HepG2 (cell line): ENCODE measurements around the gene ART5. TPM values are rescaled to one million over a fixed set of nuclear protein-coding genes. Genes with fewer than 3 reads are reported as not detected.
A peak's percentile ranks its signal among the peaks of the same experiment; 100 is the strongest.

Experiments
- ARNT ChIP-seq: fragments of 450-650 bp; IDR thresholded peaks from 2 replicates; pipeline ENCODE4 v1.6.1; 2017
- ERF ChIP-seq: IDR thresholded peaks from 2 replicates; pipeline ENCODE4 v1.6.1; 2018; ENCODE audit warnings: missing biosample characterization, missing genetic modification reagents
- JARID2 ChIP-seq: sonication (generic); formaldehyde crosslinking; IDR thresholded peaks from 2 replicates; pipeline ENCODE4 v1.8.1; 2023; ENCODE audit warnings: missing genetic modification reagents, inconsistent platforms; ENCODE audit not compliant: insufficient replicate concordance
- MIXL1 ChIP-seq: IDR thresholded peaks from 2 replicates; pipeline ENCODE4 v1.6.1; 2016
- SOX13 ChIP-seq, 3 experiments: fragments of 450-650 bp in 1 of 3; sonication (generic) in 1 of 3; formaldehyde crosslinking in 1 of 3; IDR thresholded peaks in 2 of 3; conservative IDR thresholded peaks in 1 of 3; 2 replicates each; pipeline versions ENCODE4 v1.5.0 to v1.6.1; 2016 to 2020; ENCODE audit warnings: antibody characterized with exemption in 1 of 3, mild to moderate bottlenecking in 1 of 3, missing compliant biosample characterization in 1 of 3, missing genetic modification reagents in 1 of 3, moderate library complexity in 1 of 3
- SP5 ChIP-seq: IDR thresholded peaks from 2 replicates; pipeline ENCODE4 v1.6.1; 2016; ENCODE audit warnings: low read depth, borderline replicate concordance
- TOE1 ChIP-seq: sonication (generic); formaldehyde crosslinking; IDR thresholded peaks from 2 replicates; pipeline ENCODE4 v1.4.0; 2020; ENCODE audit warnings: mild to moderate bottlenecking, missing genetic modification reagents
- ZNF33B ChIP-seq: sonication (generic); formaldehyde crosslinking; IDR thresholded peaks from 2 replicates; pipeline ENCODE4 v1.5.1; 2020; ENCODE audit warnings: mild to moderate bottlenecking, missing genetic modification reagents
- ZNF616 ChIP-seq: sonication (generic); formaldehyde crosslinking; IDR thresholded peaks from 2 replicates; pipeline ENCODE4 v1.5.0; 2020; ENCODE audit warnings: low read depth, mild to moderate bottlenecking, missing genetic modification reagents
- polyA plus RNA-seq, 8 experiments: library from polyadenylated mRNA; depleted of rRNA in 3 of 8; stranded (reverse) in 7 of 8; unstranded in 1 of 8; fragments of >200 nt; fragmentation: Illumina TruSeq in 4 of 8; extraction: Trizol in 4 of 8; gene quantifications; 2 replicates each; pipeline versions ENCODE4 v1.2.1 to v1.2.3, GENCODE V29; 2011 to 2016; ENCODE audit warnings: low read depth in 4 of 8, missing spikeins in 1 of 8, mixed read lengths in 1 of 8; ENCODE audit not compliant: insufficient read depth in 1 of 8
- total RNA-seq, 5 experiments: library from RNA; depleted of rRNA; stranded (reverse); fragments of >200 nt; fragmentation: Illumina TruSeq; extraction: Trizol; gene quantifications; 2 replicates each; pipeline ENCODE4 v1.2.3, GENCODE V29; 2016; ENCODE audit warnings: low read depth in 1 of 5
- TF ChIP-seq, protein P1 (sequence below): sonication (generic); formaldehyde crosslinking; IDR thresholded peaks from 2 replicates; pipeline ENCODE4 v1.5.1; 2020; ENCODE audit warnings: mild to moderate bottlenecking, missing genetic modification reagents, borderline replicate concordance
- TF ChIP-seq, protein P2 (sequence below): sonication (generic); formaldehyde crosslinking; IDR thresholded peaks from 2 replicates; pipeline ENCODE4 v1.4.0; 2020; ENCODE audit warnings: missing genetic modification reagents
- TF ChIP-seq, protein P3 (sequence below): sonication (generic); formaldehyde crosslinking; IDR thresholded peaks from 2 replicates; pipeline ENCODE4 v1.5.0; 2020; ENCODE audit warnings: missing genetic modification reagents, mild to moderate bottlenecking, borderline replicate concordance
- TF ChIP-seq, protein P4 (sequence below): fragments of 450-650 bp; IDR thresholded peaks from 2 replicates; pipeline ENCODE4 v1.6.1; 2017
- TF ChIP-seq, protein P5 (sequence below): sonication (generic); formaldehyde crosslinking; IDR thresholded peaks from 2 replicates; pipeline ENCODE4 v1.4.0; 2020; ENCODE audit warnings: mild to moderate bottlenecking, missing genetic modification reagents

The ART5 gene
- total and polyA plus RNA-seq, 2 of the 13 experiments (the other 11 are each of a cell fraction or from before 2014, with no cell fraction given): 0.55 to 0.93 TPM

DNA sequence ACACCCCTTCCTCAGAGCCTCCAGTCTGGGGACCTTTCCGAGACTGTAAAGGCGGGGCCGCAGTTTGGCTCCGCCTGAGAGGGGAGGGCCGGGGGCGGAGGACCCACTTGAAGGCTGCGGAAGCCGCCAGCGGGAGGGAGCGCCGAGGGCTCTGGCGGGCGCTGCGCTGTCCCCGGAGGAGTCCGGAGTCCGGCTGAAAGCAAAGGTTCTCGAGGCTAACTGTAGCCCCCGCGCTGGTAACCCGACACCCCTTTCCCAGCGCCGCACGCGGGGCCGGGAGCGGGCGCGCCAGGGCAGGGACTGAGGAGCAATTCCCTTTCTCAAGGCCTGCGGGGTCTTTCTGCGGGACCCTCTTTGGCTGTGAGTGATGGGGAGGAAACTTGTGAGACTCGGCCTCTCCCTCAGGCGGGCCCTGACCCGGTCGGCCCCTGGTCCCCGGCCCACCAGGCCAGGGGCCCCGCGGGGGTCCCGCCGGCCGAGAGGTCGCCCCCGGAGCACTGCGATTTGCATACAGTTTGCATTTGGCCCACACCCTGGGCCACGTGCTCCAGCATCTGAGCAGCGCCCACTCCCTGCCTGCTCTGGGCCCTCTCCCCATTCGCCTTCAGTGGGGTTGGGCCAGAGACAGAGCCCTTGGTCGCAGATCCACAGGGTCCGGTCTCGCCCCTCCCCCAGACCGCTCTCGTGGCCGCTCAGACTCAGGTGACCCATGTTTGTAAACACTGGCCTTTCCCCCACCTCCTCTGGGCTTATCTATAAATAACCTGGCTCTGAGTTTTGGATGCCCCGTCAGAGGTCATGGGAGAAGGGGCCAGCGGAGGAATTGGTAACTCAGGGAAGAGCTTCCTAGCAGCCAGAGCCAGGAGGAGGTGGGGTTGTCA, 519 bp upstream of the ART5 start (continued):
- TF ChIP-seq, protein P1, sequence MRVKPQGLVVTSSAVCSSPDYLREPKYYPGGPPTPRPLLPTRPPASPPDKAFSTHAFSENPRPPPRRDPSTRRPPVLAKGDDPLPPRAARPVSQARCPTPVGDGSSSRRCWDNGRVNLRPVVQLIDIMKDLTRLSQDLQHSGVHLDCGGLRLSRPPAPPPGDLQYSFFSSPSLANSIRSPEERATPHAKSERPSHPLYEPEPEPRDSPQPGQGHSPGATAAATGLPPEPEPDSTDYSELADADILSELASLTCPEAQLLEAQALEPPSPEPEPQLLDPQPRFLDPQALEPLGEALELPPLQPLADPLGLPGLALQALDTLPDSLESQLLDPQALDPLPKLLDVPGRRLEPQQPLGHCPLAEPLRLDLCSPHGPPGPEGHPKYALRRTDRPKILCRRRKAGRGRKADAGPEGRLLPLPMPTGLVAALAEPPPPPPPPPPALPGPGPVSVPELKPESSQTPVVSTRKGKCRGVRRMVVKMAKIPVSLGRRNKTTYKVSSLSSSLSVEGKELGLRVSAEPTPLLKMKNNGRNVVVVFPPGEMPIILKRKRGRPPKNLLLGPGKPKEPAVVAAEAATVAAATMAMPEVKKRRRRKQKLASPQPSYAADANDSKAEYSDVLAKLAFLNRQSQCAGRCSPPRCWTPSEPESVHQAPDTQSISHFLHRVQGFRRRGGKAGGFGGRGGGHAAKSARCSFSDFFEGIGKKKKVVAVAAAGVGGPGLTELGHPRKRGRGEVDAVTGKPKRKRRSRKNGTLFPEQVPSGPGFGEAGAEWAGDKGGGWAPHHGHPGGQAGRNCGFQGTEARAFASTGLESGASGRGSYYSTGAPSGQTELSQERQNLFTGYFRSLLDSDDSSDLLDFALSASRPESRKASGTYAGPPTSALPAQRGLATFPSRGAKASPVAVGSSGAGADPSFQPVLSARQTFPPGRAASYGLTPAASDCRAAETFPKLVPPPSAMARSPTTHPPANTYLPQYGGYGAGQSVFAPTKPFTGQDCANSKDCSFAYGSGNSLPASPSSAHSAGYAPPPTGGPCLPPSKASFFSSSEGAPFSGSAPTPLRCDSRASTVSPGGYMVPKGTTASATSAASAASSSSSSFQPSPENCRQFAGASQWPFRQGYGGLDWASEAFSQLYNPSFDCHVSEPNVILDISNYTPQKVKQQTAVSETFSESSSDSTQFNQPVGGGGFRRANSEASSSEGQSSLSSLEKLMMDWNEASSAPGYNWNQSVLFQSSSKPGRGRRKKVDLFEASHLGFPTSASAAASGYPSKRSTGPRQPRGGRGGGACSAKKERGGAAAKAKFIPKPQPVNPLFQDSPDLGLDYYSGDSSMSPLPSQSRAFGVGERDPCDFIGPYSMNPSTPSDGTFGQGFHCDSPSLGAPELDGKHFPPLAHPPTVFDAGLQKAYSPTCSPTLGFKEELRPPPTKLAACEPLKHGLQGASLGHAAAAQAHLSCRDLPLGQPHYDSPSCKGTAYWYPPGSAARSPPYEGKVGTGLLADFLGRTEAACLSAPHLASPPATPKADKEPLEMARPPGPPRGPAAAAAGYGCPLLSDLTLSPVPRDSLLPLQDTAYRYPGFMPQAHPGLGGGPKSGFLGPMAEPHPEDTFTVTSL (CRISPR knock-in tag): peak; percentile 40; the same call in 1 of the 2 replicates
- TF ChIP-seq MIXL1 (CRISPR knock-in tag) (no peak), ERF (CRISPR knock-in tag) (peak; percentile 54; the same call in 1 of the 2 replicates), TOE1 (CRISPR knock-in tag) (no peak), ZNF616 (CRISPR knock-in tag) (no peak), SOX13 (IDR thresholded peaks at IDR 0.05) (no peak), SOX13 (CRISPR knock-in tag; conservative IDR thresholded peaks at IDR 0.05 in 1 of 2, IDR thresholded peaks at IDR 0.05 in 1 of 2) (no peak), ARNT (no peak), JARID2 (CRISPR knock-in tag) (no peak), SP5 (peak; percentile 36; the same call in 1 of the 2 replicates), ZNF33B (CRISPR knock-in tag) (no peak)
- TF ChIP-seq, protein P2, sequence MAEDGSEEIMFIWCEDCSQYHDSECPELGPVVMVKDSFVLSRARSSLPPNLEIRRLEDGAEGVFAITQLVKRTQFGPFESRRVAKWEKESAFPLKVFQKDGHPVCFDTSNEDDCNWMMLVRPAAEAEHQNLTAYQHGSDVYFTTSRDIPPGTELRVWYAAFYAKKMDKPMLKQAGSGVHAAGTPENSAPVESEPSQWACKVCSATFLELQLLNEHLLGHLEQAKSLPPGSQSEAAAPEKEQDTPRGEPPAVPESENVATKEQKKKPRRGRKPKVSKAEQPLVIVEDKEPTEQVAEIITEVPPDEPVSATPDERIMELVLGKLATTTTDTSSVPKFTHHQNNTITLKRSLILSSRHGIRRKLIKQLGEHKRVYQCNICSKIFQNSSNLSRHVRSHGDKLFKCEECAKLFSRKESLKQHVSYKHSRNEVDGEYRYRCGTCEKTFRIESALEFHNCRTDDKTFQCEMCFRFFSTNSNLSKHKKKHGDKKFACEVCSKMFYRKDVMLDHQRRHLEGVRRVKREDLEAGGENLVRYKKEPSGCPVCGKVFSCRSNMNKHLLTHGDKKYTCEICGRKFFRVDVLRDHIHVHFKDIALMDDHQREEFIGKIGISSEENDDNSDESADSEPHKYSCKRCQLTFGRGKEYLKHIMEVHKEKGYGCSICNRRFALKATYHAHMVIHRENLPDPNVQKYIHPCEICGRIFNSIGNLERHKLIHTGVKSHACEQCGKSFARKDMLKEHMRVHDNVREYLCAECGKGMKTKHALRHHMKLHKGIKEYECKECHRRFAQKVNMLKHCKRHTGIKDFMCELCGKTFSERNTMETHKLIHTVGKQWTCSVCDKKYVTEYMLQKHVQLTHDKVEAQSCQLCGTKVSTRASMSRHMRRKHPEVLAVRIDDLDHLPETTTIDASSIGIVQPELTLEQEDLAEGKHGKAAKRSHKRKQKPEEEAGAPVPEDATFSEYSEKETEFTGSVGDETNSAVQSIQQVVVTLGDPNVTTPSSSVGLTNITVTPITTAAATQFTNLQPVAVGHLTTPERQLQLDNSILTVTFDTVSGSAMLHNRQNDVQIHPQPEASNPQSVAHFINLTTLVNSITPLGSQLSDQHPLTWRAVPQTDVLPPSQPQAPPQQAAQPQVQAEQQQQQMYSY (CRISPR knock-in tag): no peak
- TF ChIP-seq, protein P3, sequence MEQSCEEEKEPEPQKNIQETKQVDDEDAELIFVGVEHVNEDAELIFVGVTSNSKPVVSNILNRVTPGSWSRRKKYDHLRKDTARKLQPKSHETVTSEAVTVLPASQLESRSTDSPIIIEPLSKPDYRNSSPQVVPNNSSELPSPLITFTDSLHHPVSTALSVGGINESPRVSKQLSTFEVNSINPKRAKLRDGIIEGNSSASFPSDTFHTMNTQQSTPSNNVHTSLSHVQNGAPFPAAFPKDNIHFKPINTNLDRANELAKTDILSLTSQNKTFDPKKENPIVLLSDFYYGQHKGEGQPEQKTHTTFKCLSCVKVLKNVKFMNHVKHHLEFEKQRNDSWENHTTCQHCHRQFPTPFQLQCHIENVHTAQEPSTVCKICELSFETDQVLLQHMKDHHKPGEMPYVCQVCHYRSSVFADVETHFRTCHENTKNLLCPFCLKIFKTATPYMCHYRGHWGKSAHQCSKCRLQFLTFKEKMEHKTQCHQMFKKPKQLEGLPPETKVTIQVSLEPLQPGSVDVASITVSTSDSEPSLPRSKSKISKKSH: no peak
- TF ChIP-seq, protein P4, sequence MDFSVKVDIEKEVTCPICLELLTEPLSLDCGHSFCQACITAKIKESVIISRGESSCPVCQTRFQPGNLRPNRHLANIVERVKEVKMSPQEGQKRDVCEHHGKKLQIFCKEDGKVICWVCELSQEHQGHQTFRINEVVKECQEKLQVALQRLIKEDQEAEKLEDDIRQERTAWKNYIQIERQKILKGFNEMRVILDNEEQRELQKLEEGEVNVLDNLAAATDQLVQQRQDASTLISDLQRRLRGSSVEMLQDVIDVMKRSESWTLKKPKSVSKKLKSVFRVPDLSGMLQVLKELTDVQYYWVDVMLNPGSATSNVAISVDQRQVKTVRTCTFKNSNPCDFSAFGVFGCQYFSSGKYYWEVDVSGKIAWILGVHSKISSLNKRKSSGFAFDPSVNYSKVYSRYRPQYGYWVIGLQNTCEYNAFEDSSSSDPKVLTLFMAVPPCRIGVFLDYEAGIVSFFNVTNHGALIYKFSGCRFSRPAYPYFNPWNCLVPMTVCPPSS: no peak
- TF ChIP-seq, protein P5, sequence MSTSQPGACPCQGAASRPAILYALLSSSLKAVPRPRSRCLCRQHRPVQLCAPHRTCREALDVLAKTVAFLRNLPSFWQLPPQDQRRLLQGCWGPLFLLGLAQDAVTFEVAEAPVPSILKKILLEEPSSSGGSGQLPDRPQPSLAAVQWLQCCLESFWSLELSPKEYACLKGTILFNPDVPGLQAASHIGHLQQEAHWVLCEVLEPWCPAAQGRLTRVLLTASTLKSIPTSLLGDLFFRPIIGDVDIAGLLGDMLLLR (CRISPR knock-in tag): no peak
